IMR-90 (cell line): Measurements from ENCODE around the gene SEC22A. TPM values are rescaled to one million over a fixed set of nuclear protein-coding genes. Genes with fewer than 3 reads are reported as not detected.

Source experiments
- ATAC-seq: fragments of 200-7000 bp; cut with Tn5 transposase; 2 replicates; pipeline ENCODE4 v1.9.1; 2020; ENCODE audit warnings: low read depth, mild to moderate bottlenecking, moderate library complexity
- BruUV-seq: library from RNA; stranded (reverse); fragments of 400-500 nt; replicated peaks from 2 replicates; lab custom pipeline; 2021; lab: Mats Ljungman, UMichigan
- CTCF ChIA-PET: fragments of 300-600 bp; formaldehyde crosslinking; extraction: SDS; loops from one replicate; lab custom pipeline; 2021; ENCODE audit warnings: antibody characterized with exemption; lab: Yijun Ruan, JAX
- POLR2A ChIA-PET: fragments of 300-600 bp; sonication (Branson Sonifier 250); formaldehyde crosslinking; loops from one replicate; lab custom pipeline; 2022; ENCODE audit warnings: antibody characterized with exemption; ENCODE audit not compliant: unreplicated experiment; lab: Charles Lee
- DNase-seq: peaks from one replicate; pipeline ENCODE4 v3.0.0; 2013
- H2AFZ ChIP-seq: replicated peaks from 2 replicates; pipeline ENCODE3; 2013; ENCODE audit warnings: low read length, mild to moderate bottlenecking; ENCODE audit not compliant: poor library complexity
- H2AK5ac ChIP-seq: 2 replicates; pipeline ENCODE4 v1.6.1; 2013; ENCODE audit warnings: low read depth, low read length, inconsistent platforms
- H2AK9ac ChIP-seq: replicated peaks from 2 replicates; pipeline ENCODE3; 2013; ENCODE audit warnings: mild to moderate bottlenecking, low read depth, low read length, moderate library complexity; ENCODE audit not compliant: poor library complexity
- H2BK120ac ChIP-seq: 2 replicates; pipeline ENCODE4 v1.6.1; 2013; ENCODE audit warnings: low read depth, low read length, inconsistent platforms
- H2BK15ac ChIP-seq: 3 replicates; pipeline ENCODE4 v1.6.1; 2013; ENCODE audit warnings: low read depth, low read length, inconsistent platforms
- H2BK20ac ChIP-seq: 2 replicates; pipeline ENCODE4 v1.6.1; 2013; ENCODE audit warnings: low read depth, mild to moderate bottlenecking, inconsistent platforms, low read length, moderate library complexity
- H2BK5ac ChIP-seq: 2 replicates; pipeline ENCODE4 v1.6.1; 2013; ENCODE audit warnings: mild to moderate bottlenecking, low read depth, low read length, inconsistent platforms; ENCODE audit not compliant: poor library complexity, severe bottlenecking
- H3K14ac ChIP-seq: replicated peaks from 2 replicates; pipeline ENCODE4 v1.6.1; 2013; ENCODE audit warnings: low read depth, low read length, inconsistent platforms
- H3K18ac ChIP-seq: 2 replicates; pipeline ENCODE4 v1.6.1; 2013; ENCODE audit warnings: low read depth, low read length, control low read depth
- H3K23ac ChIP-seq: 2 replicates; pipeline ENCODE4 v1.6.1; 2013; ENCODE audit warnings: low read depth, low read length, inconsistent platforms
- H3K27ac ChIP-seq: 2 replicates; pipeline ENCODE4 v1.5.1; 2013; ENCODE audit warnings: mild to moderate bottlenecking, control low read depth, low read length; ENCODE audit not compliant: insufficient read depth
- H3K27me3 ChIP-seq: 2 replicates; pipeline ENCODE4 v1.6.1; 2013; ENCODE audit warnings: low read length; ENCODE audit not compliant: control insufficient read depth, insufficient read depth
- H3K36me3 ChIP-seq: 2 replicates; pipeline ENCODE4 v1.6.1; 2013; ENCODE audit warnings: low read length, mixed read lengths; ENCODE audit not compliant: control insufficient read depth, insufficient read depth
- H3K4ac ChIP-seq: 2 replicates; pipeline ENCODE4 v1.6.1; 2013; ENCODE audit warnings: low read depth, low read length, inconsistent platforms
- H3K4me1 ChIP-seq: 2 replicates; pipeline ENCODE4 v1.6.1; 2013; ENCODE audit warnings: low read length, mixed read lengths; ENCODE audit not compliant: control insufficient read depth, insufficient read depth
- H3K4me2 ChIP-seq: 2 replicates; pipeline ENCODE4 v1.6.1; 2013; ENCODE audit warnings: low read depth, mild to moderate bottlenecking, control low read depth, low read length, moderate library complexity
- H3K4me3 ChIP-seq: 2 replicates; pipeline ENCODE4 v1.5.1; 2013; ENCODE audit warnings: low read depth, mild to moderate bottlenecking, control low read depth, low read length, moderate library complexity; ENCODE audit not compliant: insufficient read depth
- H3K56ac ChIP-seq: 2 replicates; pipeline ENCODE4 v1.6.1; 2013; ENCODE audit warnings: low read length, inconsistent platforms; ENCODE audit not compliant: insufficient read depth; ENCODE audit errors: extremely low read depth
- H3K79me1 ChIP-seq, 2 experiments: 2 replicates each; pipeline ENCODE4 v1.6.1; 2013; ENCODE audit warnings: low read length in 2 of 2, inconsistent platforms in 1 of 2, low read depth in 1 of 2
- H3K9ac ChIP-seq: 2 replicates; pipeline ENCODE4 v1.6.1; 2013; ENCODE audit warnings: low read depth, low read length, control low read depth
- H3K9me1 ChIP-seq: 2 replicates; pipeline ENCODE4 v1.6.1; 2013; ENCODE audit warnings: low read length, inconsistent platforms; ENCODE audit not compliant: insufficient read depth
- H3K9me3 ChIP-seq: 2 replicates; pipeline ENCODE4 v1.6.1; 2013; ENCODE audit warnings: low read length; ENCODE audit not compliant: control insufficient read depth, insufficient read depth
- H4K20me1 ChIP-seq: 2 replicates; pipeline ENCODE4 v1.6.1; 2013; ENCODE audit warnings: low read length, inconsistent platforms; ENCODE audit not compliant: insufficient read depth
- H4K5ac ChIP-seq: 2 replicates; pipeline ENCODE4 v1.6.1; 2013; ENCODE audit warnings: mild to moderate bottlenecking, low read depth, low read length, control low read depth
- H4K8ac ChIP-seq, 2 experiments: 2 replicates each; pipeline ENCODE4 v1.6.1; 2013; ENCODE audit warnings: low read depth in 2 of 2, low read length in 2 of 2, control low read depth in 1 of 2, inconsistent platforms in 1 of 2
- H4K91ac ChIP-seq: 2 replicates; pipeline ENCODE4 v1.6.1; 2013; ENCODE audit warnings: low read depth, low read length, inconsistent platforms; ENCODE audit not compliant: insufficient read depth
- BHLHE40 ChIP-seq: fragments of 150-350 bp; IDR thresholded peaks from 2 replicates; pipeline ENCODE4 v1.6.1; 2016; ENCODE audit warnings: mild to moderate bottlenecking, low read depth, low read length
- CEBPB ChIP-seq: IDR thresholded peaks from 2 replicates; pipeline ENCODE4 v1.6.1; 2012; ENCODE audit warnings: low read depth, low read length, improper control_type of control experiment
- CHD1 ChIP-seq: IDR thresholded peaks from 2 replicates; pipeline ENCODE4 v1.6.1; 2012; ENCODE audit warnings: low read depth, low read length, improper control_type of control experiment
- FOS ChIP-seq: fragments of 150-350 bp; IDR thresholded peaks from 2 replicates; pipeline ENCODE4 v1.6.1; 2016; ENCODE audit warnings: low read depth, low read length
- MAFK ChIP-seq: IDR thresholded peaks from 2 replicates; pipeline ENCODE4 v1.6.1; 2012; ENCODE audit warnings: low read depth, low read length, improper control_type of control experiment
- MAZ ChIP-seq: IDR thresholded peaks from 2 replicates; pipeline ENCODE4 v1.6.1; 2012; ENCODE audit warnings: low read depth, mild to moderate bottlenecking, low read length, improper control_type of control experiment, moderate library complexity, borderline replicate concordance
- MXI1 ChIP-seq: IDR thresholded peaks from 2 replicates; pipeline ENCODE4 v1.6.1; 2012; ENCODE audit warnings: low read depth, mild to moderate bottlenecking, low read length, moderate library complexity, borderline replicate concordance
- POLR2A ChIP-seq: IDR thresholded peaks from 2 replicates; pipeline ENCODE4 v1.6.1; 2012; ENCODE audit warnings: mild to moderate bottlenecking, low read depth, low read length
- RAD21 ChIP-seq: IDR thresholded peaks from 2 replicates; pipeline ENCODE4 v1.6.1; 2012; ENCODE audit warnings: low read length, improper control_type of control experiment
- RCOR1 ChIP-seq: IDR thresholded peaks from 2 replicates; pipeline ENCODE4 v1.6.1; 2012; ENCODE audit warnings: mild to moderate bottlenecking, low read length, improper control_type of control experiment; ENCODE audit not compliant: insufficient replicate concordance
- RFX5 ChIP-seq: IDR thresholded peaks from 2 replicates; pipeline ENCODE4 v1.8.0; 2012; ENCODE audit warnings: low read depth, mild to moderate bottlenecking, low read length, moderate library complexity
- SMC3 ChIP-seq: fragments of 150-350 bp; IDR thresholded peaks from 2 replicates; pipeline ENCODE4 v1.6.1; 2016; ENCODE audit warnings: low read depth, mild to moderate bottlenecking, antibody characterized with exemption, low read length, moderate library complexity
- WGBS, 2 experiments: methylation state at CpG; one replicate each; pipeline versions ENCODE4 v1.1.5 to v1.1.7; 2013; ENCODE audit warnings: missing lambda C conversion rate in 2 of 2; ENCODE audit not compliant: insufficient read length in 1 of 2; ENCODE audit errors: extremely low coverage in 2 of 2; 5-methylcytosine and 5-hydroxymethylcytosine counted together
- dilution Hi-C: fragments of 300-500 bp; cut with HindIII; formaldehyde crosslinking; loops from one replicate; pipeline ENCODE4 v1.14.3; 2018; ENCODE audit warnings: low sequenced_read_pairs; ENCODE audit not compliant: unreplicated experiment
- in situ Hi-C: fragments of 300-500 bp; cut with MboI; formaldehyde crosslinking; loops from 3 replicates; pipeline ENCODE4 v1.14.3; 2019; ENCODE audit warnings: low sequenced_read_pairs, inconsistent platforms, mixed read lengths
- intact Hi-C: fragments of 100-400 bp; cut with micrococcal nuclease; formaldehyde crosslinking; loops from 2 replicates; pipeline ENCODE4 v1.10.0; 2022
- polyA plus RNA-seq, 3 experiments: library from polyadenylated mRNA; depleted of rRNA; stranded (reverse); fragments of >200 nt; gene quantifications; 2 replicates each; pipeline ENCODE4 v1.2.3, GENCODE V29; 2012; ENCODE audit warnings: low replicate concordance in 1 of 3
- total RNA-seq: library from RNA; depleted of rRNA; stranded (reverse); fragments of >200 nt; gene quantifications from 2 replicates; pipeline ENCODE4 v1.2.3, GENCODE V29; 2012
- TF ChIP-seq, protein P1 (sequence below): conservative IDR thresholded peaks from 2 replicates; pipeline ENCODE4 v1.5.1; 2012; ENCODE audit warnings: mild to moderate bottlenecking, low read depth, low read length, improper control_type of control experiment
- TF ChIP-seq, protein P2 (sequence below): fragments of 150-350 bp; IDR thresholded peaks from 2 replicates; pipeline ENCODE4 v1.6.1; 2016; ENCODE audit warnings: low read depth, mild to moderate bottlenecking, low read length, moderate library complexity, borderline replicate concordance
- TF ChIP-seq, protein P3 (sequence below): fragments of 150-350 bp; IDR thresholded peaks from 2 replicates; pipeline ENCODE4 v1.6.1; 2017; ENCODE audit warnings: mild to moderate bottlenecking, antibody characterized with exemption, low read length, low read depth

The SEC22A gene
- total and polyA plus RNA-seq, 2 of the 4 experiments (the other 2 are of a cell fraction), result 17.5 to 36.0 TPM

DNA sequence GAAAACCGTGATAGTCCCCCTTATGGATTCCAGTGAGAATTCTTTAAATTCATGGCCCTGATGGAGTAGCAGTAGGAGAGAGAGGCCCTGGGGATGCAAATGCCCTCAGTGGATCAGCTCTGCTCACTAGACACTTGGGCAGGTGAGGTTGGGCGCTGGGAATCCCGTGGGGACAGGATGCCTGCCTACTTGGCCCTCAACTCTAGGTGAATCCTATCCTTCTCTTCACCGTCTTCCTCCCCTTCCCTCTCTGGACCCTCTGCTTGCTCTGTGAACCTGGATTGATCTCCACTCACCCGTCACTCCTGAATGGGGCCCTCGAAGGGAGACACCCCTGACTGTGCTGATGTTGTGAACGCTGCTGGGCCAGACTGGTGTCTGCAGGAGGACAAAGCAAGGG, 77.4 kb downstream of the SEC22A start:
- Histone ChIP-seq H3K27me3 (no peaks in the 10 kb centered on the region), H3K9ac (no peak overlapping the region), H2AK9ac (no peak overlapping the region), H2AFZ (no peak overlapping the region), H3K4ac (no peak overlapping the region), H4K20me1 (no peaks in the 10 kb centered on the region), H3K56ac (no peak overlapping the region), H3K4me2 (no peak overlapping the region), H3K18ac (no peak overlapping the region), H3K9me3 (no peaks in the 10 kb centered on the region), H3K36me3 (no peaks in the 10 kb centered on the region), H3K79me1 (no peaks in the 10 kb centered on the region), H2BK120ac (no peak overlapping the region), H3K27ac (no peak overlapping the region), H3K9me1 (peaks cover 8% of the 10 kb centered on the region; the same call in 1 of the 2 replicates), H3K4me3 (no peak overlapping the region), H4K8ac (no peak overlapping the region), H2BK15ac (no peak overlapping the region), H4K5ac (no peak overlapping the region), H2BK20ac (no peak overlapping the region), H3K14ac (no peak overlapping the region), H2BK5ac (no peak overlapping the region), H4K91ac (no peak overlapping the region), H2AK5ac (no peak overlapping the region), H3K4me1 (no peaks in the 10 kb centered on the region), H3K23ac (no peak overlapping the region)
- WGBS, 2 experiments, result 40% methylated on average over 1 of the region's 7 CpGs; no CpG with 5 or more reads in 1 of the 2 experiments
- ATAC-seq (no peak), DNase-seq (no peak)
- POLR2A ChIA-PET, result no interaction called here
- CTCF ChIA-PET, result no interaction called here
- dilution Hi-C loops, result no loop called here
- TF ChIP-seq RCOR1, result no peak
- no peak for TF ChIP-seq SMC3
- TF ChIP-seq BHLHE40, result no peak
- TF ChIP-seq MAZ, result no peak
- no peak for TF ChIP-seq RFX5
- TF ChIP-seq FOS, result no peak
- no peak for TF ChIP-seq CHD1
- no peak for TF ChIP-seq RAD21
- TF ChIP-seq, protein P1, sequence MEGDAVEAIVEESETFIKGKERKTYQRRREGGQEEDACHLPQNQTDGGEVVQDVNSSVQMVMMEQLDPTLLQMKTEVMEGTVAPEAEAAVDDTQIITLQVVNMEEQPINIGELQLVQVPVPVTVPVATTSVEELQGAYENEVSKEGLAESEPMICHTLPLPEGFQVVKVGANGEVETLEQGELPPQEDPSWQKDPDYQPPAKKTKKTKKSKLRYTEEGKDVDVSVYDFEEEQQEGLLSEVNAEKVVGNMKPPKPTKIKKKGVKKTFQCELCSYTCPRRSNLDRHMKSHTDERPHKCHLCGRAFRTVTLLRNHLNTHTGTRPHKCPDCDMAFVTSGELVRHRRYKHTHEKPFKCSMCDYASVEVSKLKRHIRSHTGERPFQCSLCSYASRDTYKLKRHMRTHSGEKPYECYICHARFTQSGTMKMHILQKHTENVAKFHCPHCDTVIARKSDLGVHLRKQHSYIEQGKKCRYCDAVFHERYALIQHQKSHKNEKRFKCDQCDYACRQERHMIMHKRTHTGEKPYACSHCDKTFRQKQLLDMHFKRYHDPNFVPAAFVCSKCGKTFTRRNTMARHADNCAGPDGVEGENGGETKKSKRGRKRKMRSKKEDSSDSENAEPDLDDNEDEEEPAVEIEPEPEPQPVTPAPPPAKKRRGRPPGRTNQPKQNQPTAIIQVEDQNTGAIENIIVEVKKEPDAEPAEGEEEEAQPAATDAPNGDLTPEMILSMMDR, result no peak
- TF ChIP-seq POLR2A, result no peak
- TF ChIP-seq MAFK, result no peak
- TF ChIP-seq, protein P2, sequence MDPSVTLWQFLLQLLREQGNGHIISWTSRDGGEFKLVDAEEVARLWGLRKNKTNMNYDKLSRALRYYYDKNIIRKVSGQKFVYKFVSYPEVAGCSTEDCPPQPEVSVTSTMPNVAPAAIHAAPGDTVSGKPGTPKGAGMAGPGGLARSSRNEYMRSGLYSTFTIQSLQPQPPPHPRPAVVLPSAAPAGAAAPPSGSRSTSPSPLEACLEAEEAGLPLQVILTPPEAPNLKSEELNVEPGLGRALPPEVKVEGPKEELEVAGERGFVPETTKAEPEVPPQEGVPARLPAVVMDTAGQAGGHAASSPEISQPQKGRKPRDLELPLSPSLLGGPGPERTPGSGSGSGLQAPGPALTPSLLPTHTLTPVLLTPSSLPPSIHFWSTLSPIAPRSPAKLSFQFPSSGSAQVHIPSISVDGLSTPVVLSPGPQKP, result no peak
- TF ChIP-seq, protein P3, sequence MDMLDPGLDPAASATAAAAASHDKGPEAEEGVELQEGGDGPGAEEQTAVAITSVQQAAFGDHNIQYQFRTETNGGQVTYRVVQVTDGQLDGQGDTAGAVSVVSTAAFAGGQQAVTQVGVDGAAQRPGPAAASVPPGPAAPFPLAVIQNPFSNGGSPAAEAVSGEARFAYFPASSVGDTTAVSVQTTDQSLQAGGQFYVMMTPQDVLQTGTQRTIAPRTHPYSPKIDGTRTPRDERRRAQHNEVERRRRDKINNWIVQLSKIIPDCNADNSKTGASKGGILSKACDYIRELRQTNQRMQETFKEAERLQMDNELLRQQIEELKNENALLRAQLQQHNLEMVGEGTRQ, result no peak
- no peak for TF ChIP-seq MXI1
- no peak for TF ChIP-seq CEBPB
- intact Hi-C loops, result no loop called here
- no TSS peak for BruUV-seq
- in situ Hi-C loops, result no loop called here
